Stimulated activated CD4-positive, alpha-beta T cell treated with anti-CD3 and anti-CD28 coated beads, Interleukin-1b, Interleukin-23, amount 100 ng/mL, for 24 hours (primary cell): ENCODE results near the gene SCYGR2.
"Not testable (repeated sequence)": the region's sequence is repeated elsewhere in the genome, so short reads cannot be mapped to it uniquely, and the experiment has no call there.

Experiments used
- DNase-seq, 4 experiments: peaks; one replicate each; pipeline ENCODE4 v3.0.0-alpha.2; 2020; ENCODE audit warnings: low read depth in 4 of 4, low spot score in 1 of 4

SCYGR2 gene, protein sequence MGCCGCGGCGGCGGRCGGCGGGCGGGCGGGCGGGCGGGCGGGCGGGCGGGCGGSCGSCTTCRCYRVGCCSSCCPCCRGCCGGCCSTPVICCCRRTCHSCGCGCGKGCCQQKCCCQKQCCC

DNA sequence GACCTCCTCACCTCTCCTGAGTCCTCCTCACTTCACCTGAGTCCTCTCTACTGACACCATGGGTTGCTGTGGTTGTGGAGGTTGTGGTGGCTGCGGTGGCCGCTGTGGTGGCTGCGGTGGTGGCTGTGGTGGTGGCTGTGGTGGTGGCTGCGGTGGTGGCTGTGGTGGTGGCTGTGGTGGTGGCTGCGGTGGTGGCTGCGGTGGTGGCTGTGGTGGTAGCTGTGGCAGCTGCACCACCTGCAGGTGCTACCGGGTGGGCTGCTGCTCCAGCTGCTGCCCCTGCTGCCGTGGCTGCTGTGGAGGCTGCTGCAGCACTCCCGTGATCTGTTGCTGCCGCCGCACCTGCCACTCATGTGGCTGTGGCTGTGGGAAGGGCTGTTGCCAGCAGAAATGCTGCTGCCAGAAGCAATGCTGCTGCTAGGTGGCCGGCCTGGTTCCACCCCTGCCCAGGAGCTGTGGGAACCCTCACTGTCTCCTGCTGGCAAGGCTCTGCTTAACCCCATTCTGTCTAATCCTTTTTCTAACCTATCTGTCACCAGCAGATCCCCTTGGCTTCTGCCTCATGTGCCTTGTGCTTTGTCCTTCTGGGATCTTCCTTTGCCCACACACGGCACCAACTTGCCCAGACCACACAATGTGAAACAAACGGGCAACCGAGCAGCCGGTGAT lies at the start of gene SCYGR2:
TSS of gene SCYGR2 (plus strand) at position 59 of the 669 bp plus-strand sequence. CDS start at position 59, 0 bp downstream.
- DNase-seq = not testable (repeated sequence)

DNA sequence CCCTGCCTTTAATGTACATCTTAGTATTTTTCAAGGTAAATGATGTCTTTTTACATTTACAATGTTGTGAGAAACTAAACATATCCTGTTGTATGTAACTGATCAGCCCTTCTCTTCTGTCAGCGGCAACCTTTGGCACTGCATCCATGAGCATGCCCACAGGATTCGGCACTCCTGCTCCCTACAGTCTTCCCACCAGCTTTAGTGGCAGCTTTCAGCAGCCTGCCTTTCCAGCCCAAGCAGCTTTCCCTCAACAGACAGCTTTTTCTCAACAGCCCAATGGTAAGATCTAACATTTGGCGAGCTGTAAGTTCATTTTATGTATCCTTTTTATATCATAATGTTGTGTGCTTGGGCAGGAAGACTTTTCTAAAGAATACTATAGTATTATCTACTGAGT lies 46.9 kb upstream of the SCYGR2 start:
- no peak for DNase-seq

DNA sequence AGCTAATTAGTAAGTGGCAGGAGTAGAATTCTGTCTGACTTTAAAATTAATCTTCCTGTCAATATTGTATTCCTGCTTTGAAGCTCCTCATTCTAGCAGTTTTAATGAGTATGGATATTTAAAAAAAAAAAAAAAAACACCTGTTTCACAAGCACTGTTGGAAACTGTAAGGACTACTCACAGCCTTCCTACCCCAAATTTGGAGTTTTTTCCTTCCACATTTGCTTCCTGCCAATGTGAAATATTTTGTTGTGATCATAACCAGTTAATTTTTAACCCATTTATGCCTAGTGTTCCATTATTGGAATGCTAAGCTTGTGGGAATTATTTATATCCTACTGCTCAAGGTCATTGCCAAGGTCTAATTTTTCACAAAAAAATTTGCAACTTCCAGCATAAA lies 36.1 kb upstream of the SCYGR2 start:
- DNase-seq = no peak

DNA sequence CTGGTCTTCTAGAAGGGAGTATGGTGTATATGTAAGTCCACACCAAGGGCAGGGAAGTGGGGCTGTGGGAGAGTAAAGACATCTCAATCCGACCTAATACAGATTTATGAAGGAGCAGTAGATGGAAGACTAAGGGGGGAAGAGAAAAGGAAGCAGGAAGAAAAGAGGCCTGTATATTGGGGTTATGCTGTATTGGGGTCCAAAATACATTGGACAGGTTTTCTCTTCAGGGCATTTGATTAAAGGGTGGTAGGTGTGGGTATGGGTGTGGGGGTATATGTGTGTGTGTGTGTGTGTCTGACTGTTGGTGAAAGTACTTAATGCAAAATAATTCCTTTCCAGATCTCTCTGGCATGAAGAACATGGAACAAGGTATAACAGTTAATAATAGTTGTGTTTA lies 33.6 kb upstream of the SCYGR2 start:
- no peak for DNase-seq

DNA sequence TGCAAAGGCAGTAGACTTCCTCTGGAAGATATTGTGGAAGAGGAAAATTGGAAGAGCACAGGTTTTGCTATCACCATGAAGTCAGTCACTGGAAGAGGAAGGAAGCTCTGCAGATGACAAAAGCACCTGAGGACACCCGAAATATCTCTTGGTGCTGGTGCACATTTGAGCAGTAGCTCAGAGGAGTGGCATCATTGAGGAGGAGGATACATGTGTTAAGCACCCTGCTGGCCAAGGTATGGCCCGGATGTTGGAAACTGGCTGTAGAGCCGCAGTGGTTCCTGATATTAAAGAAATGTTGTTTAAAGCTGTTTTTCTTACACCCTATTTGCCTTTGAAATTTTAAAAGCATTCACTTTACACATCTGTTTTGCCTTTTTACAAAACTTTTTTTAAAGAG lies 32.7 kb upstream of the SCYGR2 start:
- no peak for DNase-seq

DNA sequence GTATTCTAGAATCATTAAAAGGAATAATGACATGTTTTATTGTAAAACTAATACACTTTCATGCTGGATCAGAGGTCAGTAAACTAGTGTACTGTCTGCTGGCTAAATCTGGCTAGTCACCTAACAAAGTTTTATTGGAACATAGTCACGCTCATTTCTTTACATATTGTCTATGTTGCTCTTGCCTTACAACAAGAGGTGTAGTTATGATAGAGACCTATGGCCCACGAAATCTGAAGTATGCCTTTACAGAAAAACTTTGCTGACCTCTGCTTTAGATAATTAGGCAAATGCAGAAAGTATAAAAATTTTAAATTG lies 29.9 kb upstream of the SCYGR2 start:
- no peak for DNase-seq

DNA sequence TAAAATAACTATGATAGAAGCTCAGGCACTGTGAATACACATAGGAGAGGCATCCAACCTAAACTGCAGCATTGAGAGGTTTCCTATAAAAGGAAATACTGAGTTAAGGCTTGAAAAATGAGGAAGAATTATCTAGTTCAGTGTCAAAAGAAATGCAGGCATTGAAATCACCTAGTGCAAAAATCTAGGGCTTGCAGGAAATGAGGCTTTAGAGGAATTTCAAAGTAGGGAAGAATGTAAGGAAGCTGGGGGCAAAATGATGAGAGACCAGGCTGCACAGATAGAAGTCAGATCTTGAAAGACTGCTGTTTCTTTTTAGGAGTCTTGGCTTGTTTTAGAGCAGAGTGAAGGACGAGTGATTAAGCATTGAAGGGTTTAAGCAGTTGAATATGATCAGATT lies 28.1 kb upstream of the SCYGR2 start:
- no peak for DNase-seq

DNA sequence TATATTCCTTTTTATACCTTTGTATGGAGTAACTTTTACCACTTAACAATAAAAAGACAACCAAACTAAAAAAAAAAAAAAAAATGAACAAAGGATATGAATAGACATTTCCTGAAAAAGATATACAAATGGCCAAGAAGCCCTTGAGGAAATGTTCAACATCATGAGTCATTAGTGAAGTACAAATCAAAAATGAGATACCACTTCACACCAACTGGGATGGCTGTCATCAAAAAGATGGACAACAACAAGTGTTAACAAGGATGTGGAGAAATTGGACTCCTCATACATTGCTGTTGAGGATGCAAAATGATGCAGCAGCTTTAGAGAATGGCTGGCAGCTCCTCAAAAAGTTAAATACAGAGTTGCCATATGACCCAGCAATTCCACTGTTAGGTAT lies 22.6 kb upstream of the SCYGR2 start:
- DNase-seq = no peak

DNA sequence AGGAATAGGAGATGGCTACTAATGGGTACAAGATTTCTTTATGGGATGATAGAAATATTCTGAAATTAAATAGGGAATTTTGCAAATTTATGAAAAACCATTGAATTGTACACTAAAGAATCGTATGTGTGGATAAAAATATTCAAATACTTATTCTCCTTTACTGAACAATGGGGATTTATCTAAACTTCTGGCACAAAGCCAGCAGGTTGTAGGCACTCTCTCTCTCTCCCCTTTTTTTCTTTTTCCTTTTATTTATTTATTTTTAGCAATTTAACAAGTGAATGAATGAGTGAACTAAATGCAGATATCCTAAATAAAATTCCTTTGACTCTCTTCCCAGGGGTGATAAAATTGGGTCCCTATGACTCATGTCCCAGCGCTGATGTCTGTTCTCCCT lies 21.9 kb upstream of the SCYGR2 start:
- no peak for DNase-seq

DNA sequence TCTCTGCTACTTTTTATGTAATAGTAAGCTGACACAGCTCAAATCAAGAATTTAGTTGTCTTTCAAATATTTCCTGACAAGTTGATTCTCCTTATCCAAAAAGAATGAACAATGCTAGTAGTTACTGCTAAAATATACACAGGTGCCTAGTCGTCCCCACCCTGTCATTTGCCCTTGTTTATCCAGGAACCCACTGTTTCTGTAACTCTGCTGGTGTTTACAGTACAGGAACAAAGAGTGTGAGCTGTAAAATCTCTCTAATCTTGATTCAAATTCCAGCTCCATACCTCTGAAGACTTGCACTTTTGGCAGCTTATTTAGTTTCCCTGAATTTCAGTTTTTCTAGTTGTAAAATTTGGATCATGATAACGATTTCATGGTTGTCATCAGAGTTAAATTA lies 21.1 kb upstream of the SCYGR2 start:
- no peak for DNase-seq

DNA sequence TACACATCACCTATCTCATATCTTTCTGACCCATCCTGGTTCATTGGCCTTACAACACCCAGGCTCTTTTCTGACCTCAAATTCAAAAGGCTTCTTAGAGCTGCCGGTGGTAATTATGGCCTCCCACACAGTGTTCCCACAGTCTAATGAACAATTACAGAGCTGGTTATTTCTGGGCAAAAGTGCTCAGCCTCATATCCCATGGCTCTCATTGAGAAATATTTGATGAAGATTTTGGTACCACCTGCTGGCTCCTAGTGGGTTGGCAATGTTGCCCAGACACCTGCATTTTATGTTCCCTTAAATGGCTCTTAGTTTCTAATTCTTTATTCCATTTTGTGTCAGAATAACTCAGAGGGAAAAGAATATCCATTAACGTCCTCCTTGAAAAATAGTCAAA lies 20.1 kb upstream of the SCYGR2 start:
- DNase-seq = no peak

DNA sequence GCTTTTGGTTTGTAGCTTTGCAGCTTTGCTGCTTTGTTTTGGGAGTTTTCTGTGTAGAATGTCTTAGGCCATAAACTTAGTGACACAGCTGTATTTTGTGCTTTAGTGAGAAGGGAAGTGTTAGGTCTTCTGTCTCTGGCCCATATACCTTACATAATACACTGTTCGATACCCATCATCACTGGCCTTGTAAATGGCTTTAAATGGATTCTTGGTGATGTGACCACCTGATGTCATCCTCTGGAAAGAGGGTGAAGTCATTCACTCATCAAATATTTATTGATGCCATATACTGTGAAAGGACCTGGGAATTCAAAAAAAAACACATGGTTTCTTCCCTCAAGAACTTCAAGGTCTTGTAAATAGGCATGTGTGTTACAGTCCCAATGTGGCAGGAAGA lies 18.9 kb upstream of the SCYGR2 start:
- no peak for DNase-seq

DNA sequence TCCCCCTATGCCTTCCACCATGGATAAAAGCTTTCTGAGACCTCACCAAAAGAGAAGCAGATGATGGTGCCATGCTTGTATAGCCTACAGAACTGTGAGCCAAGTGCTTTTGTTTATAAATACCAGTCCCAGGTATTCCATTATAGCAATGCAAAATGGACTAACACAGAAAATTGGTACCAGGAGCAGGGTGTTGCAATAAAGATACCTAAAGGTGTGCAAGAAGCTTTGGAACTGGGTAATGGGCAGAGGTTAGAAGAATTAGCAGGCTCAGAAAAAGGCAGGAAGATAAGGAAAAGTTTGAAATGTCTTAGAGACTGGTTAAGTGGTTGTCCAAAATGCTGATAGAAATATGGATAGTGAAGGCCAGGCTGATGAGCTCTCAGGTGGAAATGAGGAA lies 16.3 kb upstream of the SCYGR2 start:
- no peak for DNase-seq

DNA sequence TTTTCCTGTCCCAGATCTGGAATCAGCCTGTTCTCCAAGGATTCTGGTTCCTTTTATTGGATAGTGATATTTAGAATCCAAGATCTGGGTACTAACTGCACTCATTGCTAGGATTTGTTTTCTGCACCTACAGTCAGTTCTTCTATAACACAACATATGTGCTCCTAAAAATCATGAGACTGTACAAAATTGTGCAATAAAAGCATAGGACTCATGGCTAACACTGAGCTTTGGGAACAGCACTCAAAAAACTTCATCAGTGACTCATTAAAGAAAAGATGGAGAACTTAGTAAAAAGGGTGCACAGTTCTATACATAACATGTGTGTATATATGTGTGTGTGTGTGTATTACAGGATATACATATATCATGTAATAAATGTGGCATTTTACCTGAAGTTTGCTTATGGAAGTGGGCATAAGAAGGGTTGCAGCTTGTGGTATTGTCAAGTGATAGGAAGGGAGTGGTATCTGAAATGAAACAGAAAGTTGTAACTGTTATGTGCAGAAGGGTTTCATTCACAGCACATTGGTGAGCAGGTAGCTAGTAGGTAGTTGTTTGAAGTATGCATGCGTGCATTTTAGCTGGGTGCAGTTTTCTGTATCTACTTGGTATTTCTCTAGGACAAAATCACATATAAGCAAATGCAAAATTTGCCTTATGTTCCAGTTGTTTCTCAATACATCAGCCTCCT lies 5.9 kb upstream of the SCYGR2 start:
- DNase-seq = no peak

DNA sequence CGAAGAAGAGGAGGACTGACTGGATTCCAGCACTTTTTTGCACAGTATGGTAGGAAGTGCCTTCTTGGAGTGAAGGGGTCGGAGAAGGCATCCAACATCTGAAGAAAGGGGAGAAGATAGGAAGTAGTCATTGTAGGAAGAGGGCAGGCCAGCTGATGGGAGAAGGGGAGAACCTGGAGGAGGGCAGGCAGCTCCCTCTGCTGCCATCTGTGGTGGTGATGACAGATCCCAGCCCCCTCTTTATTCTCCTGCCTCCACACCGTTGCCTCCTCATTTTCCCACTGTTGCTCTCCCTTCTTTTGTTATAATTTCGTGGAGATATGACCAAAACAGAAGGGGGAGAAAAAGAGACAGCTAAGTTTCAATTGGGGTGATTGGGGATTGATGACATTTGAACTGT lies 2.9 kb upstream of the SCYGR2 start:
- no peak for DNase-seq

DNA sequence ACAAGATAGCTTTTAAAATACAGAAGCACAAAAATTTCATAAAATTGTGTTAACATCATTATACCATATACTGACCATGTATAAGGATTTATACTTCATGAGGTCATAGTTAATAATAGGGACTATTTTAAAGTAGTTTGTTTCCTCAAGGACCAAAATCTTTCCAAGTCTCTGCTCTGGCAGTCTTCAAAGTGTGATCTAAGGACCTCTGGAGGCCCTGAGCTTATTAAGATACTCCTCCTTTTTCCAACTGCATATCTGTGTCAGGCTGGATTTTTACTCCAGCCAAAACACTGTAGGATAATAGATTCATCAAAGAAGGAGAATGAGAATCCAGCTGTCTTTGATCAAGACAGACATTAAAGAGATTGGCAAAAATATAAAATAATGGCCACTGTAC lies 1.7 kb upstream of the SCYGR2 start:
- DNase-seq = no peak

DNA sequence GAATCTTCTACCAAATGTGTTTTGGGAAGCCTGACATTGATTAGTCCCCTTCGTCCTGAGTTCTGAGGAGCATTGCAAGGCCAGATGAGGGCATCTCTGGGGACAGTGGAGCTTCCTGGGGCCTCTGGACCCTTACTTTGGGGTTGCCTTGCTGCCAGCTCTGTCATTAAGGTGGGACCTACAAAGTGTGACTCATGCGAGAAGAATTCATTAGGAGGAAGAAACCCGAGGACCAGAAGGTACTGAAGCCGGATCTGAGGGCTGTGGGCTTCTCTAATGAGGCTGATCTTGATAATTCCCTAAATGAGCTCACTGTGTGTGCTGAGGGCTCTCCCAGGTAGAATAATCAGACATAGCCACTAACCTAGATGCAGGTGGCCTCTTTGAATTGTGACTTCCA lies 695 bp upstream of the SCYGR2 start:
- no peak for DNase-seq

DNA sequence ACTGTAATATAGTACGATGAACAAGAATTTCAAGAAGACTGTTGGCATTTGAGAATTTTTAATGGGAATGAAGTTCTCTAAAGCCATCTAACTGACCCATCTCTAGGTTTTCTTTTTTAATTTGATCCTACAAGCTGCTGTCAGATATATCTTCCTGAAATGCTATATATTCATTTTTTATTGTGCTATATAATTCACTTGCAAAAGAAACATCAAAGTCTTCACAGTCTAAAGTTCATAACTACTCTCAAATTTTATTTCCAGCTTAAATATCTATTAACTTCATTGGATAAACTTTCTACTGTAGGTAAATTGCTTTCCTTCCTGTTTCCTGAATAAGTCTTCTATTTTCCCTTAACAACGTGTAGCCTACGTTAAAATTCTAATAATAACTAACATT lies 3.7 kb downstream of the SCYGR2 start:
- DNase-seq = no peak

DNA sequence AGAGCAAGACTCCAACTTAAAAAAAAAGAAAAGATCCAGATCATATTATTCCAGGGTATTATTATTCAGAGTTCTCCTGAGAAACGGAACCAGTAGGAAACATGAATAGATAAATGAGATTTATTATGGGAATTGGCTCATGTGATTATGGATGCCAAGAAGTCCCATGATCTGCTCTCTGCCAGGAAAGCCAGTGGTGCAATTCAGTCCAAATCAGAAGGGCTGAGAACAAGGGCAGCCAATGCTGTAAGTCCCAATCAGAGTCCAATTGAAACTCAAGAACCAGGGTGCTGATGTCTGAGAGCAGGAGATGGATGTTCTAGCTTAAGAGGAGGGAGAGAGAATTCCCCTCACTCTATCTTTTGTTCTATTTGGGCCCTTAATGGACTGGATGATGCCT lies 7.8 kb downstream of the SCYGR2 start:
- DNase-seq = no peak

DNA sequence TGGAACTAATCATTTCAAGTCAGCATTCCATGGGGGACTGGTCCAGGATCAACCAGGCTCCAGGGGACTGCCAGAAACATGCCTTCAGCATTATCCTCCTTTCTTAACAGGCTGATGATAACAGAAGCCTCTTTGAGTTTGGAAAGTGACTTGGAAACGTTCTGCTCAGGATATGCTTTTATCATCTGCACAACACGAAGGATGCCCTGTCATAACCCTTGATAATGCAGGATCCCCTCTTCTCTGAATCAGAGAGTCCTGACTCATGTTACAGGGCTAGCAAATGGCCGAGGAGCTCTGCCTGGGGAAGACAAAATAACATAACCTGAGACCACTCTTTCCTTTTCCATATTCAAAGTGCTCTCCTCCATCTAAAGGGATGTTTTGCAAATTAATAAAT lies 9.2 kb downstream of the SCYGR2 start:
- DNase-seq = no peak

DNA sequence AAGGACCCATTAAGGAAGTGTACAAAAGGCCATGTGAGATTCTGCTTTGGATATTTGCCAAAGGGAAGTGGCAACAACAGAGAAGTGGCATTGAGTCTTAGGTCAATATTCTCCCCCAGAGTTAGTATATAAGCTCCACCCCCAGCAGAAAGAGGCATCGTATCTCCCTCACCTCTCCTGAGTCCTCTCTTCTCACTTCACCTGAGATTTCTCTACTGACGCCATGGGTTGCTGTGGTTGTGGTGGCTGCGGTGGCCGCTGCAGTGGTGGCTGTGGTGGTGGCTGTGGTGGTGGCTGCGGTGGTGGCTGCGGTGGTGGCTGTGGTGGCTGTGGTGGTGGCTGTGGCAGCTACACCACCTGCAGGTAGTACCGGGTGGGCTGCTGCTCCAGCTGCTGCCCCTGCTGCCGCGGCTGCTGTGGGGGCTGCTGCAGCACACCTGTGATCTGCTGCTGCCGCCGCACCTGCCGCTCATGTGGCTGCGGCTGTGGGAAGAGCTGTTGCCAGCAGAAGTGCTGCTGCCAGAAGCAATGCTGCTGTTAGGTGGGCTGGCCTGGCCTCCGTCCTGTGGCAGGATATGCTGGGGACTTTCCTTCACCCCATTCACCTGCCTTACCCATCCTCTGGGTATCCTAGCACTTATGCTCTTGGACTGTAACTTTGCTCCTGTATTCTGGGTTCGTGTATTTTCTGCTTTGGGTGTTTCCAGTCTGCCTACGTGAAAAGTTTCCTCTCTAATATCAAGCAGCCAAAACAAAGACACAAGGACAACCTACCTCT lies 10.1 kb downstream of the SCYGR2 start:
- DNase-seq = no peak

DNA sequence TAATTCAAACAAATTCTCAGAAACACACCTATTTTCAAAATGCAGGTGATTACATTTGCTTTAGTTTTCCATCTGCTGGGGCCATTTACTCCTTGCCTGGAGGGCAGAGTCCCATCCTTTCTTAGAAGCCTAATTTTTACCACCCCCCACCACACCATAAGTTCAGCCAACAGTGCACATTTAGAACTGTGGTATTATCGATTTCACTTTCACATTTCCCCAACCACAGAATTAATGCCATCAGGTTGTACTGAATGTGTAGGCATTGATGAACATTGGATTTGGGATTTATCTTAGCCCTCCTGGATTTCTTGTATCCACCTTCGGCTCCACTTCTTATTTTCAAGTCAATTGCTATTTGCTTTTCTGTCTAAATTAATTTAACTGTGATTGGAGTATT lies 11.4 kb downstream of the SCYGR2 start:
- no peak for DNase-seq
